GM18505 (cell line): ENCODE results near the gene NACC2.

ENCODE experiments used
- ATAC-seq: cut with Tn5 transposase; IDR thresholded peaks from one replicate; pipeline ENCODE4 v1.9.1; 2021; ENCODE audit not compliant: unreplicated experiment
- POLR2A ChIP-seq: IDR thresholded peaks from 4 replicates; pipeline ENCODE4 v1.6.1; 2011; ENCODE audit warnings: borderline replicate concordance; ENCODE audit not compliant: insufficient read depth, insufficient read length; ENCODE audit errors: extremely low read depth

The NACC2 gene

DNA sequence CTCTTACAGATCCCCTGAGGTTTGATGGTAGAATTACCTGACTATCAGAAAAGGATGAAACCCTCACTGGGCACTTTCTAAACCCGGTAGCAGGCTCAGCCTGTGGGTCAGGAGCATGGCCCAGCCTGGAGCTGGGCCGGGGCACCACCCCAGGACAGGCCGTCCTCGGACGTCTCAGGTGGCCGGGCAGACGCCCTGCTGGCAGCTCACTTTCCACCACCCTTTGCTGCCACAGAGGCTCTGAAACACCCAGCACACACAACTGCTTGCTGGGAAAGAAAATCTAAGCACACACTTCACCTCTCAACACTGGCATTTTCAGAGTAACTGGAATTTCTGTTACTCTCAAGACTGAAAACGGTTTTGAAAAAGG is 138.3 kb downstream of the NACC2 start:
- no peak for ATAC-seq
- no peak for TF ChIP-seq POLR2A
